CD4-positive, alpha-beta T cell (primary cell): ENCODE results near the gene CACNB2. TPM values are rescaled to one million over a fixed set of nuclear protein-coding genes. Genes with fewer than 3 reads are reported as not detected.

Source experiments
- ATAC-seq: fragments of 200-7000 bp; cut with Tn5 transposase; one replicate; pipeline ENCODE4 v1.10.0; 2022; ENCODE audit warnings: mild to moderate bottlenecking; ENCODE audit not compliant: poor library complexity
- CTCF ChIA-PET: fragments of 350-600 bp; sonication (Branson Sonifier 250); formaldehyde crosslinking; loops from one replicate; lab custom pipeline; 2021; ENCODE audit warnings: antibody characterized with exemption, inconsistent platforms; lab: Charles Lee
- POLR2A ChIA-PET: fragments of 350-600 bp; sonication (Branson Sonifier 250); formaldehyde crosslinking; loops from one replicate; lab custom pipeline; 2021; ENCODE audit warnings: antibody characterized with exemption, inconsistent platforms; lab: Charles Lee
- DNase-seq, 14 experiments: peaks; one replicate each; pipeline ENCODE4 v3.0.0-alpha.2; 2013 to 2020; ENCODE audit warnings: mixed read lengths in 2 of 14
- H3K27ac ChIP-seq, 2 donors: one replicate each; pipeline versions ENCODE4 v1.5.1 to v1.7.0; 2013; ENCODE audit warnings: low read length in 2 of 2, low read depth in 1 of 2, mild to moderate bottlenecking in 1 of 2
- H3K27me3 ChIP-seq, 2 experiments: 1 replicate in 1 of 2; 2 replicates in 1 of 2; pipeline versions ENCODE4 v1.6.1 to v1.7.0; 2013; ENCODE audit warnings: low read length in 2 of 2, control low read depth in 1 of 2, mild to moderate bottlenecking in 1 of 2, moderate library complexity in 1 of 2; ENCODE audit not compliant: insufficient read depth in 2 of 2, control insufficient read depth in 1 of 2
- H3K36me3 ChIP-seq: one replicate; pipeline ENCODE4 v1.6.1; 2013; ENCODE audit warnings: low read length, control low read depth; ENCODE audit not compliant: insufficient read depth
- H3K4me1 ChIP-seq: one replicate; pipeline ENCODE4 v1.6.1; 2013; ENCODE audit warnings: low read length, control low read depth; ENCODE audit not compliant: insufficient read depth
- H3K4me3 ChIP-seq: one replicate; pipeline ENCODE4 v1.5.1; 2013; ENCODE audit warnings: mild to moderate bottlenecking, low read length, moderate library complexity
- H3K9me3 ChIP-seq, 2 experiments: 1 replicate in 1 of 2; 2 replicates in 1 of 2; pipeline versions ENCODE4 v1.6.1 to v1.7.0; 2013; ENCODE audit warnings: low read length in 2 of 2, mild to moderate bottlenecking in 2 of 2, control low read depth in 1 of 2, moderate library complexity in 1 of 2; ENCODE audit not compliant: control insufficient read depth in 1 of 2, insufficient read depth in 1 of 2
- H3K27ac Mint-ChIP-seq: one replicate; pipeline ENCODE4 v1.8.0; 2020; ENCODE audit warnings: mixed read lengths
- H3K27me3 Mint-ChIP-seq: one replicate; pipeline ENCODE4 v1.8.0; 2021; ENCODE audit warnings: mixed read lengths
- H3K36me3 Mint-ChIP-seq: one replicate; pipeline ENCODE4 v1.8.0; 2021; ENCODE audit warnings: low read depth, mixed read lengths
- H3K4me1 Mint-ChIP-seq: one replicate; pipeline ENCODE4 v1.8.0; 2021; ENCODE audit warnings: low read depth, mixed read lengths
- H3K4me3 Mint-ChIP-seq: one replicate; pipeline ENCODE4 v1.8.0; 2020; ENCODE audit warnings: mild to moderate bottlenecking, mixed read lengths
- H3K9me3 Mint-ChIP-seq: one replicate; pipeline ENCODE4 v1.8.0; 2020; ENCODE audit warnings: mixed read lengths
- intact Hi-C, 2 experiments: fragments of 100-400 bp; cut with DNase I in 1 of 2; cut with micrococcal nuclease in 1 of 2; formaldehyde crosslinking; loops; one replicate each; pipeline versions ENCODE4 v1.15.1 to v1.9.0; 2023 to 2025; cut with DNase I, micrococcal nuclease
- total RNA-seq, 174 experiments: library from RNA in 2 of 174; stranded (reverse) in 2 of 174; gene quantifications; one replicate each; pipeline ENCODE4 v1.2.3 and lab custom pipeline; 2021 to 2026
- TF ChIP-seq, protein P1 (sequence below): fragments of 200-600 bp; IDR thresholded peaks from one replicate; pipeline ENCODE4 v1.8.0; 2022; ENCODE audit warnings: antibody characterized with exemption, mild to moderate bottlenecking

The CACNB2 gene
- total RNA-seq, 2 experiments from 2014 or later = 0.34 TPM; not detected in 1

DNA sequence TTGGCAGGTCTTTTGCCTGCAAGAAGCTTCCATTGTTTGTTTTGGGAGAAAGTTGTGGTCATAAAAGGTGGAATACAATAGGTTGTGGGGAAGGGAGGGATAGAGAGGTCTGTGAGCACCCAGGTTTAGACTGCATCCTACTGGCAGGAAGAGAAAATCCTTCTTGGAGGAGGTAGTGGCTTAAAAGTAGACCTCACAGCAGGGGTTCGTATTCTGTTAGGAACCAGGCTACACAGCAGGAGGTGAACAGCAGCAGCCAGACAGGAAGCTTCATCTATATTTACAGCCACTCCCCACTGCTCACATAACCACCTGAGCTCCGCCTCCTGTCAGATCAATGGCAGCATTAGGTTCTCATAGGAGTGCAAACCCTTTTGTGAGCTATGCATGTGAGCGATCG is 265.9 kb downstream of the CACNB2 start:
- Histone ChIP-seq H3K4me3 (no peak overlapping the region), H3K27me3 (peaks cover 0 to 9% of the 10 kb centered on the region in 2 experiments), H3K36me3 (no peaks in the 10 kb centered on the region), H3K27ac (no peak overlapping the region), H3K4me1 (no peaks in the 10 kb centered on the region), H3K9me3 (no peaks in the 10 kb centered on the region)
- ChIA-PET CTCF (no interaction called here), POLR2A (no interaction called here)
- DNase-seq (no peak), ATAC-seq (no peak)
- Mint-ChIP-seq H3K36me3 (no peaks in the 10 kb centered on the region), H3K4me3 (no peak overlapping the region), H3K27ac (no peak overlapping the region), H3K9me3 (no peaks in the 10 kb centered on the region), H3K4me1 (no peaks in the 10 kb centered on the region), H3K27me3 (peaks cover 4% of the 10 kb centered on the region)
- TF ChIP-seq, protein P1, sequence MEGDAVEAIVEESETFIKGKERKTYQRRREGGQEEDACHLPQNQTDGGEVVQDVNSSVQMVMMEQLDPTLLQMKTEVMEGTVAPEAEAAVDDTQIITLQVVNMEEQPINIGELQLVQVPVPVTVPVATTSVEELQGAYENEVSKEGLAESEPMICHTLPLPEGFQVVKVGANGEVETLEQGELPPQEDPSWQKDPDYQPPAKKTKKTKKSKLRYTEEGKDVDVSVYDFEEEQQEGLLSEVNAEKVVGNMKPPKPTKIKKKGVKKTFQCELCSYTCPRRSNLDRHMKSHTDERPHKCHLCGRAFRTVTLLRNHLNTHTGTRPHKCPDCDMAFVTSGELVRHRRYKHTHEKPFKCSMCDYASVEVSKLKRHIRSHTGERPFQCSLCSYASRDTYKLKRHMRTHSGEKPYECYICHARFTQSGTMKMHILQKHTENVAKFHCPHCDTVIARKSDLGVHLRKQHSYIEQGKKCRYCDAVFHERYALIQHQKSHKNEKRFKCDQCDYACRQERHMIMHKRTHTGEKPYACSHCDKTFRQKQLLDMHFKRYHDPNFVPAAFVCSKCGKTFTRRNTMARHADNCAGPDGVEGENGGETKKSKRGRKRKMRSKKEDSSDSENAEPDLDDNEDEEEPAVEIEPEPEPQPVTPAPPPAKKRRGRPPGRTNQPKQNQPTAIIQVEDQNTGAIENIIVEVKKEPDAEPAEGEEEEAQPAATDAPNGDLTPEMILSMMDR = no peak
- intact Hi-C loops = no loop called here

DNA sequence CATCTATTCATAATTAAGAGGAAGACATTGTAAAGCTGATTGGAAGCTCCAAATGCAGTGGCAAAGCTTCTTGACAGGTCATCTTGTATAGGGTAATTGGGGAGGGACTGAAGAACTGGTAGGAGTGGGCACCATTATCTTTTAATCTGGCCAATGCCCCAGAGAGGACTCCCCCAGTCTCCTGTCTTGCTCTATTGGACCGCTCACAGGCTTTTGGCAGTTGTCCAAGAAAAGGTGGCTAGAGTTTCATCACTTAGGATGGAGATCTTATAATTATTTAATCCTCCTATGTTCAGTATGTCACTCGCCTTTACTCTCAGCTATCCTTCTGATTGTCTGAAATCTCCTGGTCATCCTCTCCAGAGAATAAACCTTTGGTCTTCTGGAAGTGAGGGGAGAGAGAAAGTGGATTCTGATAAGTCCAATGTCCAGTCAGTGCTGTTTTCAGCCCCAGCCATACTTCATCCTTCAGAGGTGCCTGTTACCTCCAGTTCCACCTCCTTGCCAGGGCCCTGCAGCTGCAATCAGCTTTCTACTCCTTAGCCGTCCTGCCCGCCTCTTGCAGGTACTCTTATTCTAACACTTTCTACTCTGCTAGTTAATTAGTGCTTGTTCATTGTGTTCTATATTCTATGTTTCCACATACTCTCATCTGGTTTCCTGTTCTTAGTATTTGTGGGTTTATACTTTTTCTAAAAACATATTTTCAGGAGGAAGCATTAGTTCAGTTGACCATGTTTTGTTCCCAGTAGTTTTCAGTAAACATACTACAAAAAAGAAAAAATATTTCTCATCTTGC is 269.6 kb downstream of the CACNB2 start:
- ATAC-seq (no peak), DNase-seq (no peak)
- H3K4me1 ChIP-seq = no peaks in the 10 kb centered on the region
- TF ChIP-seq, protein P1 = no peak
- no peaks in the 10 kb centered on the region for H3K27me3 ChIP-seq
- intact Hi-C loops = no loop called here
- no peak overlapping the region for H3K27ac ChIP-seq
- H3K4me1 Mint-ChIP-seq = no peaks in the 10 kb centered on the region
- H3K27ac Mint-ChIP-seq = no peak overlapping the region
- no peaks in the 10 kb centered on the region for H3K9me3 ChIP-seq
- CTCF ChIA-PET = no interaction called here
- no peaks in the 10 kb centered on the region for H3K36me3 ChIP-seq
- H3K4me3 ChIP-seq = no peak overlapping the region
- POLR2A ChIA-PET = no interaction called here
- H3K4me3 Mint-ChIP-seq = no peak overlapping the region
- H3K9me3 Mint-ChIP-seq = no peaks in the 10 kb centered on the region
- H3K36me3 Mint-ChIP-seq = no peaks in the 10 kb centered on the region
- no peaks in the 10 kb centered on the region for H3K27me3 Mint-ChIP-seq

DNA sequence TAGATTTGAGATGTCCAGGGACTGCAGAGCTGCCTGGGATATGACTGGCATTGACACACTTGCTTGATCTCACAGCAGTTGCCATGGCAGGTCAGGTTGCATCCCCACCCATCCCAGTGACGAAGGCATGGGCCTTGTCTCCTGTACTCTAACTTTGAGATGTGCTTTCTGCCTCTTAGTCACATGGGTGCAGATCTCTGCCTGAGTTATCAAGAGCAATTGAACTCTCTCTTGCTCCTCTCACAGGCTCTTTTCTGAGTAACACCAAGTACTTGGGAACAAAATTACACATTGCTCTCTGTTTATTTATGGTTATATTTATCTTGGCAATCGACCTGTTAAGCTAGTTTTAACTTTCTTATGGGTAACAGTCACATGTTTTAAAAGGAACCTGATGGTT is 273.8 kb downstream of the CACNB2 start:
- intact Hi-C loops = no loop called here
- peaks cover 8% of the 10 kb centered on the region for H3K27me3 Mint-ChIP-seq
- no peak for DNase-seq
- POLR2A ChIA-PET = no interaction called here
- Histone ChIP-seq H3K9me3 (no peaks in the 10 kb centered on the region), H3K27me3 (no peaks in the 10 kb centered on the region), H3K4me1 (no peaks in the 10 kb centered on the region), H3K4me3 (no peak overlapping the region), H3K27ac (no peak overlapping the region), H3K36me3 (no peaks in the 10 kb centered on the region)
- no peaks in the 10 kb centered on the region for H3K9me3 Mint-ChIP-seq
- H3K36me3 Mint-ChIP-seq = no peaks in the 10 kb centered on the region
- no peak for ATAC-seq
- CTCF ChIA-PET = no interaction called here
- H3K4me3 Mint-ChIP-seq = no peak overlapping the region
- H3K27ac Mint-ChIP-seq = no peak overlapping the region
- TF ChIP-seq, protein P1 = no peak
- H3K4me1 Mint-ChIP-seq = no peaks in the 10 kb centered on the region
